IMR-90 (cell line): Measurements from ENCODE around the gene ITGA4. TPM values are rescaled to one million over a fixed set of nuclear protein-coding genes. Genes with fewer than 3 reads are reported as not detected.

Experiments used
- ATAC-seq: fragments of 200-7000 bp; cut with Tn5 transposase; 2 replicates; pipeline ENCODE4 v1.9.1; 2020; ENCODE audit warnings: low read depth, mild to moderate bottlenecking, moderate library complexity
- BruUV-seq: library from RNA; stranded (reverse); fragments of 400-500 nt; replicated peaks from 2 replicates; lab custom pipeline; 2021; lab: Mats Ljungman, UMichigan
- CTCF ChIA-PET: fragments of 300-600 bp; formaldehyde crosslinking; extraction: SDS; loops from one replicate; lab custom pipeline; 2021; ENCODE audit warnings: antibody characterized with exemption; lab: Yijun Ruan, JAX
- POLR2A ChIA-PET: fragments of 300-600 bp; sonication (Branson Sonifier 250); formaldehyde crosslinking; loops from one replicate; lab custom pipeline; 2022; ENCODE audit warnings: antibody characterized with exemption; ENCODE audit not compliant: unreplicated experiment; lab: Charles Lee
- DNase-seq: peaks from one replicate; pipeline ENCODE4 v3.0.0; 2013
- H2AFZ ChIP-seq: replicated peaks from 2 replicates; pipeline ENCODE3; 2013; ENCODE audit warnings: low read length, mild to moderate bottlenecking; ENCODE audit not compliant: poor library complexity
- H2AK5ac ChIP-seq: 2 replicates; pipeline ENCODE4 v1.6.1; 2013; ENCODE audit warnings: low read depth, low read length, inconsistent platforms
- H2AK9ac ChIP-seq: replicated peaks from 2 replicates; pipeline ENCODE3; 2013; ENCODE audit warnings: mild to moderate bottlenecking, low read depth, low read length, moderate library complexity; ENCODE audit not compliant: poor library complexity
- H2BK120ac ChIP-seq: 2 replicates; pipeline ENCODE4 v1.6.1; 2013; ENCODE audit warnings: low read depth, low read length, inconsistent platforms
- H2BK15ac ChIP-seq: 3 replicates; pipeline ENCODE4 v1.6.1; 2013; ENCODE audit warnings: low read depth, low read length, inconsistent platforms
- H2BK20ac ChIP-seq: 2 replicates; pipeline ENCODE4 v1.6.1; 2013; ENCODE audit warnings: low read depth, mild to moderate bottlenecking, inconsistent platforms, low read length, moderate library complexity
- H2BK5ac ChIP-seq: 2 replicates; pipeline ENCODE4 v1.6.1; 2013; ENCODE audit warnings: mild to moderate bottlenecking, low read depth, low read length, inconsistent platforms; ENCODE audit not compliant: poor library complexity, severe bottlenecking
- H3K14ac ChIP-seq: replicated peaks from 2 replicates; pipeline ENCODE4 v1.6.1; 2013; ENCODE audit warnings: low read depth, low read length, inconsistent platforms
- H3K18ac ChIP-seq: 2 replicates; pipeline ENCODE4 v1.6.1; 2013; ENCODE audit warnings: low read depth, low read length, control low read depth
- H3K23ac ChIP-seq: 2 replicates; pipeline ENCODE4 v1.6.1; 2013; ENCODE audit warnings: low read depth, low read length, inconsistent platforms
- H3K27ac ChIP-seq: 2 replicates; pipeline ENCODE4 v1.5.1; 2013; ENCODE audit warnings: mild to moderate bottlenecking, control low read depth, low read length; ENCODE audit not compliant: insufficient read depth
- H3K27me3 ChIP-seq: 2 replicates; pipeline ENCODE4 v1.6.1; 2013; ENCODE audit warnings: low read length; ENCODE audit not compliant: control insufficient read depth, insufficient read depth
- H3K36me3 ChIP-seq: 2 replicates; pipeline ENCODE4 v1.6.1; 2013; ENCODE audit warnings: low read length, mixed read lengths; ENCODE audit not compliant: control insufficient read depth, insufficient read depth
- H3K4ac ChIP-seq: 2 replicates; pipeline ENCODE4 v1.6.1; 2013; ENCODE audit warnings: low read depth, low read length, inconsistent platforms
- H3K4me1 ChIP-seq: 2 replicates; pipeline ENCODE4 v1.6.1; 2013; ENCODE audit warnings: low read length, mixed read lengths; ENCODE audit not compliant: control insufficient read depth, insufficient read depth
- H3K4me2 ChIP-seq: 2 replicates; pipeline ENCODE4 v1.6.1; 2013; ENCODE audit warnings: low read depth, mild to moderate bottlenecking, control low read depth, low read length, moderate library complexity
- H3K4me3 ChIP-seq: 2 replicates; pipeline ENCODE4 v1.5.1; 2013; ENCODE audit warnings: low read depth, mild to moderate bottlenecking, control low read depth, low read length, moderate library complexity; ENCODE audit not compliant: insufficient read depth
- H3K56ac ChIP-seq: 2 replicates; pipeline ENCODE4 v1.6.1; 2013; ENCODE audit warnings: low read length, inconsistent platforms; ENCODE audit not compliant: insufficient read depth; ENCODE audit errors: extremely low read depth
- H3K79me1 ChIP-seq, 2 experiments: 2 replicates each; pipeline ENCODE4 v1.6.1; 2013; ENCODE audit warnings: low read length in 2 of 2, inconsistent platforms in 1 of 2, low read depth in 1 of 2
- H3K9ac ChIP-seq: 2 replicates; pipeline ENCODE4 v1.6.1; 2013; ENCODE audit warnings: low read depth, low read length, control low read depth
- H3K9me1 ChIP-seq: 2 replicates; pipeline ENCODE4 v1.6.1; 2013; ENCODE audit warnings: low read length, inconsistent platforms; ENCODE audit not compliant: insufficient read depth
- H3K9me3 ChIP-seq: 2 replicates; pipeline ENCODE4 v1.6.1; 2013; ENCODE audit warnings: low read length; ENCODE audit not compliant: control insufficient read depth, insufficient read depth
- H4K20me1 ChIP-seq: 2 replicates; pipeline ENCODE4 v1.6.1; 2013; ENCODE audit warnings: low read length, inconsistent platforms; ENCODE audit not compliant: insufficient read depth
- H4K5ac ChIP-seq: 2 replicates; pipeline ENCODE4 v1.6.1; 2013; ENCODE audit warnings: mild to moderate bottlenecking, low read depth, low read length, control low read depth
- H4K8ac ChIP-seq, 2 experiments: 2 replicates each; pipeline ENCODE4 v1.6.1; 2013; ENCODE audit warnings: low read depth in 2 of 2, low read length in 2 of 2, control low read depth in 1 of 2, inconsistent platforms in 1 of 2
- H4K91ac ChIP-seq: 2 replicates; pipeline ENCODE4 v1.6.1; 2013; ENCODE audit warnings: low read depth, low read length, inconsistent platforms; ENCODE audit not compliant: insufficient read depth
- FOS ChIP-seq: fragments of 150-350 bp; IDR thresholded peaks from 2 replicates; pipeline ENCODE4 v1.6.1; 2016; ENCODE audit warnings: low read depth, low read length
- MAFK ChIP-seq: IDR thresholded peaks from 2 replicates; pipeline ENCODE4 v1.6.1; 2012; ENCODE audit warnings: low read depth, low read length, improper control_type of control experiment
- POLR2A ChIP-seq: IDR thresholded peaks from 2 replicates; pipeline ENCODE4 v1.6.1; 2012; ENCODE audit warnings: mild to moderate bottlenecking, low read depth, low read length
- RCOR1 ChIP-seq: IDR thresholded peaks from 2 replicates; pipeline ENCODE4 v1.6.1; 2012; ENCODE audit warnings: mild to moderate bottlenecking, low read length, improper control_type of control experiment; ENCODE audit not compliant: insufficient replicate concordance
- whole genome bisulfite sequencing, 2 experiments: methylation state at CpG; one replicate each; pipeline versions ENCODE4 v1.1.5 to v1.1.7; 2013; ENCODE audit warnings: missing lambda C conversion rate in 2 of 2; ENCODE audit not compliant: insufficient read length in 1 of 2; ENCODE audit errors: extremely low coverage in 2 of 2; 5-methylcytosine and 5-hydroxymethylcytosine counted together
- dilution Hi-C: fragments of 300-500 bp; cut with HindIII; formaldehyde crosslinking; loops from one replicate; pipeline ENCODE4 v1.14.3; 2018; ENCODE audit warnings: low sequenced_read_pairs; ENCODE audit not compliant: unreplicated experiment
- in situ Hi-C: fragments of 300-500 bp; cut with MboI; formaldehyde crosslinking; loops from 3 replicates; pipeline ENCODE4 v1.14.3; 2019; ENCODE audit warnings: low sequenced_read_pairs, inconsistent platforms, mixed read lengths
- intact Hi-C: fragments of 100-400 bp; cut with micrococcal nuclease; formaldehyde crosslinking; loops from 2 replicates; pipeline ENCODE4 v1.10.0; 2022
- polyA plus RNA-seq, 3 experiments: library from polyadenylated mRNA; depleted of rRNA; stranded (reverse); fragments of >200 nt; gene quantifications; 2 replicates each; pipeline ENCODE4 v1.2.3, GENCODE V29; 2012; ENCODE audit warnings: low replicate concordance in 1 of 3
- total RNA-seq: library from RNA; depleted of rRNA; stranded (reverse); fragments of >200 nt; gene quantifications from 2 replicates; pipeline ENCODE4 v1.2.3, GENCODE V29; 2012

The ITGA4 gene
- total and polyA plus RNA-seq, 2 of the 4 experiments (the other 2 are of a cell fraction), result 6.9 to 13.6 TPM

DNA sequence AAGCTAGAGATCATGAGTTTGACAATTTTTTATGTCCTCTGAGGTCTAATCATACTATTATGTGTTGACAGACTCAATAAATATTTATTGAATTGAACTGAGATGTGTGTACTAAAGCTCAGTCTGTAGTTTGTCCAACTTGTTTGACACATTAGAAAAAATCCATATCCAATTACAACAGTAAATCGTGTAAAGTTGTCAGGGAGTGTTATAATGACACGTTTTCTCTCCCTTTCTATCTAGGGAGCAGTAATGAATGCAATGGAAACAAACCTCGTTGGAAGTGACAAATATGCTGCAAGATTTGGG lies 28.4 kb downstream of the ITGA4 start:
- Histone ChIP-seq H3K56ac (no peak overlapping the region), H3K18ac (no peak overlapping the region), H4K91ac (no peak overlapping the region), H2BK20ac (no peak overlapping the region), H2BK15ac (no peak overlapping the region), H2AFZ (no peak overlapping the region), H3K4me3 (no peak overlapping the region), H3K9me1 (no peaks in the 10 kb centered on the region; the same call in 1 of the 2 replicates), H3K27me3 (no peaks in the 10 kb centered on the region), H4K5ac (no peak overlapping the region), H3K9me3 (no peaks in the 10 kb centered on the region), H3K4ac (no peak overlapping the region), H3K4me1 (no peaks in the 10 kb centered on the region), H3K9ac (no peak overlapping the region), H3K36me3 (no peaks in the 10 kb centered on the region), H3K4me2 (no peak overlapping the region), H4K8ac (no peak overlapping the region), H3K79me1 (no peaks in the 10 kb centered on the region), H2BK120ac (no peak overlapping the region), H2AK9ac (no peak overlapping the region), H3K23ac (no peak overlapping the region), H4K20me1 (no peaks in the 10 kb centered on the region), H2BK5ac (no peak overlapping the region), H3K27ac (no peak overlapping the region), H3K14ac (no peak overlapping the region), H2AK5ac (no peak overlapping the region)
- no TSS peak for BruUV-seq
- in situ Hi-C loops, result no loop called here
- no peak for ATAC-seq
- CTCF ChIA-PET, result interaction anchor here (1.2 kb wide), 1 partner anchor 19 kb away, joined by 3 read pairs; no protein-coding TSS in a partner anchor
- POLR2A ChIA-PET, result no interaction called here
- intact Hi-C loops, result no loop called here
- dilution Hi-C loops, result no loop called here
- DNase-seq, result no peak
- TF ChIP-seq MAFK, result no peak
- TF ChIP-seq RCOR1, result no peak
- TF ChIP-seq POLR2A, result no peak
- no peak for TF ChIP-seq FOS
- WGBS, 2 experiments, result no CpG with 5 or more reads among the region's 3 CpGs
